ENCODE results near the gene MRPL24.

MRPL24 gene

GRCh38 chr1:156707417-156708217 lies 33.3 kb downstream of the MRPL24 start:
- DNase-seq, result no peak

GRCh38 chr1:156706657-156707416 lies 34.1 kb downstream of the MRPL24 start:
- no peak for DNase-seq

DNA sequence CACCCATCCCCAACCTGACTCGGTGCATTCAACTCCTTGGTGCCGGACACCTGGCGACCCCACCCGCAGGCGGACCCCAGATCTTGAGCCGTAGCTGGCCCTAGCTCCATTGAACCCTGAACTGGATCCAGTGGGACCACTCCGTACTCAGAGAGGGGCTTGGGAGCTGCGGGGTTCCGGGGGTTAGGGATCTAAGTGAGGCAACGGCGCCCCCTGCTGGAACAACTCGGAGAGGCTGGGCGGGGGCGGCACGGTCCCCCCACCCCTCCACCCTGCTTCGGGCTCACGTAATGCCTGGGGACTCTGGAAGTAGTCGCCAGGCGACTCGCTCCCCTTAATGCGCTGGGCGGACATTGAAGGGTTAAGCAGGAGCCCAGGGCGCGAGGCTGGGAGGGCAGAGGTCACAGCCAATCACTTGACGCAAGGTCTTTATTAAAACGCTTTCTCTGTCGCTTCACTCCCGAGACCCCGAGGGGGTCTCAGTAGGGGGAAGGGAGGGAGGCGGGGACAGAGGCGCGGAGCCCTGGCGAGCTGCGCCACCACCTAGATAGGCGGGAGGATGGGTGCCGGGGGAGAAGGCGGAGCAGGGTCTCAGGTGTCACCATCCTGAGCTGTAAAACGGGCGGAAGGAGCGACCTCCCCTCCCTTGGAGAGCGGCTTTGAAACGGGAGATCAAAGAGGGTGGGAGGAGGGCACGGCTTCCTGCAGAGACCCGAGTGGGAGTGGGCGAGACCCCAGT lies 34.8 kb downstream of the MRPL24 start:
- no peak for DNase-seq

DNA sequence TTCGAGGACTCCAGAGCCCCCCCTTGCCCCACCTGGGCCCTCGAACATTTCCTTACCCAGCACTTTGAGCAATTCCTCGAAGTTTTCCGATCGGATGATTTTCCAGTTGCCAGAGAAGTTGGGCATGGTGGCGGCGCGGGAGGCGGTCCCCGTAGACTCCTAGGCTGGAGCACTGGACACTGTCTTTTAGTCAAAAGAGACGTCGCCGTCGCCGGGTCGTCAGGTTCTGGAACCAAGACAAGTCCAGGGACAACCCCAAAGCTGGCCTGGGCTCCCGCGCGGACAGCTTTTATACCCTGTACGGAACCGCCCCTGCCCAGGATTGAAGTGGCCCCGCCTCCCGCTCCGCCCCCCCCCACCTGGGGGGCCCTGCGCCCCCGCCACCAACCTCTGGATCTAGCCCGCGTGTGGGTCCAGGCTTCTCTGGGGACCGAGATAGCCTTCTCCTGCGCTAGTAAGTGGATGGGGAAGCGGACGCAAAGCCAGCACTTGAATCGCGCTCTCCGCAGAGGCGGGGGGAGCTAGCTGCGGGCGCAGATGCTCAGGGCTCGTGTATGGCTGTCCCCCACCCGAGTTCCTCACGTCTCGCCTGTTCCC lies 35.5 kb downstream of the MRPL24 start, which contains the start of gene CRABP2:
Gene CRABP2 (minus strand): TSS at position 263 of the 597 bp plus-strand sequence. CDS start 137 bp downstream, at position 126.
- no peak for DNase-seq

- no peak for DNase-seq
Measured at GRCh38 chr1:156704930-156705320, 36.0 kb downstream of the MRPL24 start.

- DNase-seq, result no peak
Measured at GRCh38 chr1:156704166-156704711, 36.6 kb downstream of the MRPL24 start.

GRCh38 chr1:156703741-156704140 lies 37.1 kb downstream of the MRPL24 start:
- DNase-seq, result no peak

- no peak for DNase-seq
Measured at GRCh38 chr1:156703336-156703735, 37.6 kb downstream of the MRPL24 start.

- no peak for DNase-seq
Measured at GRCh38 chr1:156700736-156701531, 40.0 kb downstream of the MRPL24 start.

DNA sequence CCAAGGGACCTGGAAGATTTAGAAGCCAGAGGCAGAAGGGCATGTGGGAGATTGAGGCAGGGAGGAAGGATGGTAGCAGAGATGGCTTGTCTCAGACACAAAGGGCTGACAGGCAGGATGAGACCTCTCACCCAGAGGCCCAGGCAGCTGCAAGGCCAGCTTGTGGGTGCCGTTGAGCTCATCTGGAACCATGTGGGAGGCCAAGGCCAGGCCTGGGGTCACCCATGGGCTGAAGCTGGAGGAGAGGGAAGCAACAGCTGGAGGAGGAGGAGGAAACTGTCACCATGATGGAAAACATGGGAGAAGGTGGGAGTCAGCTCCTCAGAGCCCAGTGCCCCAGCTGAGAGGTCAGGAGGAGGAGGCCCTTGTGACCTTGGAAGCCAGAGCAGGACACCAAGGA lies 41.9 kb downstream of the MRPL24 start:
- DNase-seq, result no peak

GRCh38 chr1:156697481-156697880 lies 43.4 kb downstream of the MRPL24 start:
- DNase-seq, result no peak

DNA sequence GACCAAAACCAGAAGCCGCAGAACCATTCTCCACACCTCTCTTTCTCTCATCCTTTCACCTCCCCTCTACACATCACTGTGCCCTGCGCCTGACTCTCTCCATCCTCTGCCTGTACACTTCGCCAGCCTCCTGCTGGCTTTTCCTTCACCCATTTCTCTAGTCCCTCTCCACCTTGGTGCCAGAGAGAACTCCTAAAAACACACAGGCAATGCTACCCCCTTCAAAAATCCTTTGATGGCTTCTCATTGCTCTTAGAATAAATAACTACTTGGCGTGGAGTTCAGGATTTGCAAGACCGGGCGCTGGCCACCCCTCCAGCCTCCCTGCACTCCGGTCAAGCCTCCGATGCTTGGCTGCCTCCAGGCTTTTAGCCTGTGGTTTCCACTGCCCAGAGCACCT lies 44.1 kb downstream of the MRPL24 start:
- DNase-seq, result no peak

DNA sequence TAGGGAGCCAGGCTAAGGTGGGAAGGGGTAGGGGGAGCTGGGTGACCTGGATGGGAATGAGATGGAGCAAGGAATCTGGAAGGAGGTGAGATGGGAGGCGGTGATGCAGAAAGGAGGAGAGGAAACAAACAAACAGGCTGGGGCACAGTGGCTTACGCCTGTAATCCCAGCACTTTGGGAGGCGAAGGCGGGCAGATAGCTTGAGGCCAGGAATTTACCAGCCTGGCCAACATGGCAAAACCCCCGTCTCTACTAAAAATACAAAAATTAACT lies 46.3 kb downstream of the MRPL24 start:
- DNase-seq, result no peak

- DNase-seq, result no peak
Measured at GRCh38 chr1:156693848-156694689, 46.8 kb downstream of the MRPL24 start.

DNA sequence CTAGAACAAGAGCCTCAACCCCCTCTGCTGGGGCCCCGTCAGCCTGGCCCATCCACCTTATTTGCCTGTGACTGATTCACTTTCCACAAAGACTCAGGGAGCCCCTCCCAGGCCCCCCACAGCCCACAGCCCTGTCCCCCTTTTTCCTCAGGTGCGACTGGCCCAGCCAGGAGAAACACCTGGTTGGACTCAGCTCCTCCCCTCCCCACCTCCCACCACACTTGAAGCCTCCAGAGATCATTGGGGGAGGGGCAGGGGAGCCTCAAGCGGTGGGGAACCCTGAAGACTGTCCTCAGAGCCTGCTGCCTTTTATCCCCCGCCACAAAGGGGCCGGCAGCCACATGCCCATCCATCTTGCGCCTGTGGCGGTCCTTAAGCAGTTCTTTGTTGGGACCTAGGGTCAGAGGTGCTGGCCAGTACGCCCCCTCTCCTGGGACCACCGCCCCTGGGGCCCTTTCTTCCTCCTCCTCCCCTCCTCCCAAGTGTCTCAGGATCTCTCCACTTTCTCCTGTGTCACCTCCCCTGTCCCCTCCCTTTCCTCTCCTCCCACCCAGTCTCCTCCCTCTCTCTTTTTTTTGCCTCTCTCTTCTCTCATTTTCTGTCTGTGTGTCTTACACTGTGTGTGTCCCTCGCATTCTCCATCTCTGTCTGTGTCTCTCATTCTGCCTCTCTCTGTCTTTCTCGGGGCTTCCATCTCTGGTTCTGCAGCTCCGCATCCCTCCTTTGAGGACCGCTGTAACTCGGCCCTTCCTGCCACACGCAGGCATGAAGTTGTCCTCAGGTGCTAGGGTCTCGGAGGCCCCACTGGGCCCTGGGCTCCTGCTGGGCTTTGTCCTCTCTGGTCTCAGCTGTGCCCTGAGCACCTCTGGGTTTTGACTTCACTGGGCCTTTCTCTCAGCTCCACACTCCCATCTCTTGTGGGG lies 47.7 kb downstream of the MRPL24 start:
- DNase-seq, result no peak

- DNase-seq, result no peak
Measured at GRCh38 chr1:156692441-156692924, 48.4 kb downstream of the MRPL24 start.

GRCh38 chr1:156691665-156692440 lies 49.0 kb downstream of the MRPL24 start:
- no peak for DNase-seq

GRCh38 chr1:156691191-156691590 lies 49.7 kb downstream of the MRPL24 start:
- DNase-seq, result no peak

GRCh38 chr1:156690675-156691036 lies 50.2 kb downstream of the MRPL24 start:
- no peak for DNase-seq

Data from NCI-H446 treated with DMSO at 0.1 percent for 48 hours (cell line).